Ishikawa (cell line): ENCODE results near the gene RIPOR3.

ENCODE experiments used
- CEBPB ChIP-seq: IDR thresholded peaks from 2 replicates; pipeline ENCODE4 v1.6.1; 2012
- CREB1 ChIP-seq: IDR thresholded peaks from 2 replicates; pipeline ENCODE4 v1.6.1; 2012; ENCODE audit warnings: low read depth
- EGR1 ChIP-seq: IDR thresholded peaks from 2 replicates; pipeline ENCODE4 v1.6.1; 2012
- EP300 ChIP-seq: IDR thresholded peaks from 2 replicates; pipeline ENCODE4 v1.6.1; 2012; ENCODE audit warnings: borderline replicate concordance
- FOXM1 ChIP-seq: IDR thresholded peaks from 2 replicates; pipeline ENCODE4 v1.6.1; 2012; ENCODE audit warnings: low read depth, borderline replicate concordance
- MAX ChIP-seq: IDR thresholded peaks from 2 replicates; pipeline ENCODE4 v1.6.1; 2012
- NFIC ChIP-seq: IDR thresholded peaks from 2 replicates; pipeline ENCODE4 v1.6.1; 2012
- RAD21 ChIP-seq: IDR thresholded peaks from 2 replicates; pipeline ENCODE4 v1.6.1; 2012; ENCODE audit warnings: low read depth
- REST ChIP-seq: IDR thresholded peaks from 2 replicates; pipeline ENCODE4 v1.6.1; 2012; ENCODE audit warnings: low read depth, mild to moderate bottlenecking
- TAF1 ChIP-seq: IDR thresholded peaks from 2 replicates; pipeline ENCODE4 v1.6.1; 2012; ENCODE audit warnings: low read depth, mild to moderate bottlenecking
- TCF12 ChIP-seq: IDR thresholded peaks from 2 replicates; pipeline ENCODE4 v1.6.1; 2012; ENCODE audit warnings: low read depth
- TEAD4 ChIP-seq: IDR thresholded peaks from 2 replicates; pipeline ENCODE4 v1.6.1; 2012
- YY1 ChIP-seq: IDR thresholded peaks from 2 replicates; pipeline ENCODE4 v1.6.1; 2012; ENCODE audit warnings: low read depth
- ZBTB7A ChIP-seq: IDR thresholded peaks from 2 replicates; pipeline ENCODE4 v1.6.1; 2012; ENCODE audit warnings: low read depth
- TF ChIP-seq, protein P1 (sequence below): IDR thresholded peaks from 2 replicates; pipeline ENCODE4 v1.6.1; 2012

Gene RIPOR3

GRCh38 chr20:50536333-50536732 is 155.0 kb downstream of the RIPOR3 start:
- TF ChIP-seq RAD21 (no peak), ZBTB7A (no peak), FOXM1 (no peak), TCF12 (no peak), EP300 (no peak), TAF1 (no peak), REST (no peak), NFIC (no peak), CEBPB (no peak), CREB1 (no peak), MAX (no peak), EGR1 (no peak), YY1 (no peak), TEAD4 (no peak)
- TF ChIP-seq, protein P1, sequence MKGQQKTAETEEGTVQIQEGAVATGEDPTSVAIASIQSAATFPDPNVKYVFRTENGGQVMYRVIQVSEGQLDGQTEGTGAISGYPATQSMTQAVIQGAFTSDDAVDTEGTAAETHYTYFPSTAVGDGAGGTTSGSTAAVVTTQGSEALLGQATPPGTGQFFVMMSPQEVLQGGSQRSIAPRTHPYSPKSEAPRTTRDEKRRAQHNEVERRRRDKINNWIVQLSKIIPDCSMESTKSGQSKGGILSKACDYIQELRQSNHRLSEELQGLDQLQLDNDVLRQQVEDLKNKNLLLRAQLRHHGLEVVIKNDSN = no peak
